OCI-LY1 (cell line): Measurements from ENCODE around the gene PDLIM4.
A peak's percentile ranks its signal among the peaks of the same experiment; 100 is the strongest.

ENCODE experiments used
- H2AFZ ChIP-seq: fragments of 200-600 bp; sonication (generic), shearing (Covaris generic); 2 replicates; pipeline ENCODE4 v1.6.0; 2014; ENCODE audit warnings: antibody characterized with exemption, mild to moderate bottlenecking, low read length
- H3F3A ChIP-seq: fragments of 200-600 bp; sonication (generic), shearing (Covaris generic); 2 replicates; pipeline ENCODE4 v1.6.0; 2014; ENCODE audit warnings: mild to moderate bottlenecking, antibody characterized with exemption, low read length, moderate library complexity; ENCODE audit not compliant: insufficient read depth
- H3K27ac ChIP-seq: fragments of 200-600 bp; sonication (generic); 2 replicates; pipeline ENCODE4 v1.5.1; 2014; ENCODE audit warnings: low read length, mixed run types, mild to moderate bottlenecking, low read depth; ENCODE audit not compliant: poor library complexity, severe bottlenecking
- H3K27me3 ChIP-seq: fragments of 200-600 bp; sonication (generic); 2 replicates; pipeline ENCODE4 v1.6.0; 2014; ENCODE audit warnings: antibody characterized with exemption, mild to moderate bottlenecking, low read length, moderate library complexity; ENCODE audit not compliant: insufficient read depth
- H3K36me3 ChIP-seq: fragments of 200-600 bp; sonication (generic); 2 replicates; pipeline ENCODE4 v1.6.1; 2014; ENCODE audit warnings: mild to moderate bottlenecking, antibody characterized with exemption, low read length, moderate library complexity, mixed read lengths; ENCODE audit not compliant: insufficient read depth
- H3K4me1 ChIP-seq: fragments of 200-600 bp; sonication (generic); 2 replicates; pipeline ENCODE4 v1.5.1; 2014; ENCODE audit warnings: mild to moderate bottlenecking, low read length, moderate library complexity; ENCODE audit not compliant: insufficient read depth, severe bottlenecking
- H3K4me2 ChIP-seq: fragments of 200-600 bp; sonication (generic), shearing (Covaris generic); 2 replicates; pipeline ENCODE4 v1.6.1; 2014; ENCODE audit warnings: low read length
- H3K4me3 ChIP-seq: fragments of 200-600 bp; sonication (generic); 2 replicates; pipeline ENCODE4 v1.5.1; 2014; ENCODE audit warnings: low read length, low read depth, mild to moderate bottlenecking, mixed read lengths; ENCODE audit not compliant: poor library complexity, severe bottlenecking
- H3K79me2 ChIP-seq: fragments of 200-600 bp; shearing (Covaris generic); 2 replicates; pipeline ENCODE4 v1.6.1; 2016; ENCODE audit warnings: mixed run types, low read length, mixed read lengths; ENCODE audit not compliant: insufficient read depth
- H3K9ac ChIP-seq: fragments of 200-600 bp; sonication (generic), shearing (Covaris generic); 2 replicates; pipeline ENCODE4 v1.6.1; 2014; ENCODE audit warnings: mild to moderate bottlenecking, low read length, mixed read lengths
- H3K9me2 ChIP-seq: fragments of 200-600 bp; sonication (generic), shearing (Covaris generic); 2 replicates; pipeline ENCODE4 v1.6.1; 2014; ENCODE audit warnings: low read depth, mild to moderate bottlenecking, low read length, mixed read lengths
- H3K9me3 ChIP-seq: fragments of 200-600 bp; shearing (Covaris generic); 2 replicates; pipeline ENCODE4 v1.6.1; 2014; ENCODE audit warnings: low read length, mixed read lengths
- H4K20me1 ChIP-seq: fragments of 200-600 bp; sonication (generic), shearing (Covaris generic); 2 replicates; pipeline ENCODE4 v1.6.0; 2016; ENCODE audit warnings: mild to moderate bottlenecking, low read length; ENCODE audit not compliant: insufficient read depth
- EZH2 ChIP-seq: fragments of 200-600 bp; sonication (generic), shearing (Covaris generic); IDR thresholded peaks from 2 replicates; pipeline ENCODE4 v1.8.0; 2017; ENCODE audit warnings: borderline replicate concordance, mixed run types, mild to moderate bottlenecking, antibody characterized with exemption, low read length, moderate library complexity, mixed read lengths
- TF ChIP-seq, protein P1 (sequence below): fragments of 200-600 bp; sonication (generic), shearing (Covaris generic); IDR thresholded peaks from 2 replicates; pipeline ENCODE4 v1.5.1; 2017; ENCODE audit warnings: mild to moderate bottlenecking, antibody characterized with exemption, low read length, moderate library complexity, mixed read lengths

PDLIM4 gene

DNA sequence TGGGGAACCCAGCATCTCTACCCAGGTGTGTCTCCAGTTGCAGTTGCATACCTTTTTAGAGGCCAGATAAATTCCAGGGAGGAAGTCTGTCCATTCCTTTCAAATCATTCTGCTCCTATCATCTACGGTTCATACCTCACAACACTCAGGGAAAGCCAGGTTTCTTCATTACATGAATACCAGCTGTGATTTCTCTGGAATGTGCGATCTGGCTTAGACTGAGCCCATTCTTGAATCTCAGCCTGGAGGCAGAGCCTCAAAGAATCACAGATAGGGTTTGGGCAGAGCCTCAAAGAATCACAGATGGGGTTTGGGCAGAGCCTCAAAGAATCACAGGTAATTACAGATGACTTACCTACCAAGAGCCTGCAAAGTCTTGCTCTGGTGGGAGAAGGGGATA is 37.0 kb upstream of the PDLIM4 start:
- Histone ChIP-seq H3F3A (no peaks in the 10 kb centered on the region), H3K4me1 (peaks cover 25% of the 10 kb centered on the region), H4K20me1 (no peaks in the 10 kb centered on the region), H2AFZ (no peak overlapping the region), H3K9ac (no peak overlapping the region), H3K4me2 (no peak overlapping the region), H3K27me3 (no peaks in the 10 kb centered on the region), H3K4me3 (no peak overlapping the region), H3K79me2 (no peaks in the 10 kb centered on the region), H3K9me3 (no peaks in the 10 kb centered on the region), H3K36me3 (no peaks in the 10 kb centered on the region), H3K9me2 (no peaks in the 10 kb centered on the region), H3K27ac (no peak overlapping the region)
- TF ChIP-seq, protein P1, sequence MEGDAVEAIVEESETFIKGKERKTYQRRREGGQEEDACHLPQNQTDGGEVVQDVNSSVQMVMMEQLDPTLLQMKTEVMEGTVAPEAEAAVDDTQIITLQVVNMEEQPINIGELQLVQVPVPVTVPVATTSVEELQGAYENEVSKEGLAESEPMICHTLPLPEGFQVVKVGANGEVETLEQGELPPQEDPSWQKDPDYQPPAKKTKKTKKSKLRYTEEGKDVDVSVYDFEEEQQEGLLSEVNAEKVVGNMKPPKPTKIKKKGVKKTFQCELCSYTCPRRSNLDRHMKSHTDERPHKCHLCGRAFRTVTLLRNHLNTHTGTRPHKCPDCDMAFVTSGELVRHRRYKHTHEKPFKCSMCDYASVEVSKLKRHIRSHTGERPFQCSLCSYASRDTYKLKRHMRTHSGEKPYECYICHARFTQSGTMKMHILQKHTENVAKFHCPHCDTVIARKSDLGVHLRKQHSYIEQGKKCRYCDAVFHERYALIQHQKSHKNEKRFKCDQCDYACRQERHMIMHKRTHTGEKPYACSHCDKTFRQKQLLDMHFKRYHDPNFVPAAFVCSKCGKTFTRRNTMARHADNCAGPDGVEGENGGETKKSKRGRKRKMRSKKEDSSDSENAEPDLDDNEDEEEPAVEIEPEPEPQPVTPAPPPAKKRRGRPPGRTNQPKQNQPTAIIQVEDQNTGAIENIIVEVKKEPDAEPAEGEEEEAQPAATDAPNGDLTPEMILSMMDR, result no peak
- TF ChIP-seq EZH2, result no peak

DNA sequence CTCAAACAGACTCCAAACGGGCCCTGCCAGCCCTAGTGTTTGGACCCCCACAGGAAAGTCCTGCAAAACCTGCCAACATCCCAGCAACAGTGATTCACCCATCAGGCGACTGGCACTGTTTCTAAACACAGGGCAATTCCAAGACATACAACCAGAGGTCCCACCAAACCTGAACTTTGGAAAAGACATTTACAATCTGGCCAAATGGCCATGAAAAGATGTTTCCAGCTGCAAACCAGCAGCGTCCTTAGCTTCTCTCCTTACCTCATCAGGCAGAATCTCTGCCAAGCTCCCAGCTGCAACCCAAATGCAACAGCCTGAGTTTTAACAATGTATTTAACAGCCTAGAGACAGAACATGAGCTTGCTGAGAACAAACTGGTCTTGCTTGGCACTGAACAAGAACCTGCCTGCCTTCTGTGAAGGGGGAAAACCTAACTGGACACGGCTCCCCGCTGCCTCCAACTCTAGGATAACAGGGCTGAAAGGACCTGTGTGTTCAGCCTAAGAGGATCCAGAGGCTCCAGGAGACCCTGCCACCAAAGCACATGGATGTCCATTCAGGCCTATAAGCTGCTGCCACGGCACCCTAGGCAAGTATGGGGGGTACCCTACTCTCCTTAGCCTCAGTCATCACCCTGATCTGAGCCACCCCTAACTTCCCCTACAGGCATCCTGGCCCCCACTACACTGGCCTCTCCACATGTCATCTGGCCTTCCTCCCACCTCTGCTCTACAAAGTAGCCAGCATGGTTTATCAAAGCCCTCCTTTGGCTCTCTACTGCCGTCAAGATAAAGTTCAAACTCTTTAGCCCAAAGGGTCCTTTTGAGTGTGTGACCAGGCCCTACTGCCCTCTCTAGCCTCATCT is 35.5 kb upstream of the PDLIM4 start:
- H3K79me2 ChIP-seq, result no peaks in the 10 kb centered on the region
- no peaks in the 10 kb centered on the region for H3K36me3 ChIP-seq
- H2AFZ ChIP-seq, result no peak overlapping the region
- H4K20me1 ChIP-seq, result no peaks in the 10 kb centered on the region
- H3F3A ChIP-seq, result no peaks in the 10 kb centered on the region
- TF ChIP-seq, protein P1, result no peak
- TF ChIP-seq EZH2, result no peak
- H3K9me2 ChIP-seq, result no peaks in the 10 kb centered on the region
- H3K4me2 ChIP-seq, result peak overlapping the region; percentile 3; the same call in 1 of the 2 replicates
- no peaks in the 10 kb centered on the region for H3K27me3 ChIP-seq
- peak overlapping the region; percentile 43 for H3K27ac ChIP-seq
- no peak overlapping the region for H3K9ac ChIP-seq
- H3K4me3 ChIP-seq, result peak overlapping the region; percentile 3
- H3K9me3 ChIP-seq, result no peaks in the 10 kb centered on the region
- H3K4me1 ChIP-seq, result peaks cover 30% of the 10 kb centered on the region

DNA sequence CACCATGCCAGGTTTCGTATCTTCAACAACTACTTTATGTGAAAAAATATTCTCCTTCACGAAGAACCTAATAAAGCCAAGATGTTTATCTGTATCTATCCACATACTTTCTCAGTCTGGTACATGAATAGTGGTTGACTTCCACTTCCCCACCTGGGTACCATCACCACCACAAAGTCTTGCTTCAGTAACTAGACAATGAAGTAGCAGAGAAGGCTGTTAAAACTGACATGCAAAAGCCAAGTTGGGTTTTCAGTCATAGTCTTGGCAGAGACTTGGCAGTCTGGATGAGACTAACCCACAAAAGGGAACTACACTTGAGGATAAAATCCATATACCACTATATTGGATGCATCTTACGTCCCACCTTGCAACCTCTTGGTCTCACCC is 34.9 kb upstream of the PDLIM4 start:
- Histone ChIP-seq H3K27ac (peak overlapping the region; percentile 43), H3K9me3 (no peaks in the 10 kb centered on the region), H3K4me3 (no peak overlapping the region), H3F3A (no peaks in the 10 kb centered on the region), H3K9ac (no peak overlapping the region), H3K79me2 (no peaks in the 10 kb centered on the region), H3K4me1 (peaks cover 35% of the 10 kb centered on the region), H3K27me3 (no peaks in the 10 kb centered on the region), H2AFZ (no peak overlapping the region), H3K9me2 (no peaks in the 10 kb centered on the region), H3K4me2 (peak overlapping the region; percentile 3; the same call in 1 of the 2 replicates), H4K20me1 (no peaks in the 10 kb centered on the region), H3K36me3 (no peaks in the 10 kb centered on the region)
- TF ChIP-seq, protein P1, result no peak
- TF ChIP-seq EZH2, result no peak
